Stimulated activated CD4-positive, alpha-beta T cell treated with anti-CD3 and anti-CD28 coated beads, Interleukin-15, amount 100 ng/mL, for 24 hours (primary cell): Measurements from ENCODE around the gene NEDD8.

Experiments
- DNase-seq: peaks from one replicate; pipeline ENCODE4 v3.0.0-alpha.2; 2020

NEDD8 gene

DNA sequence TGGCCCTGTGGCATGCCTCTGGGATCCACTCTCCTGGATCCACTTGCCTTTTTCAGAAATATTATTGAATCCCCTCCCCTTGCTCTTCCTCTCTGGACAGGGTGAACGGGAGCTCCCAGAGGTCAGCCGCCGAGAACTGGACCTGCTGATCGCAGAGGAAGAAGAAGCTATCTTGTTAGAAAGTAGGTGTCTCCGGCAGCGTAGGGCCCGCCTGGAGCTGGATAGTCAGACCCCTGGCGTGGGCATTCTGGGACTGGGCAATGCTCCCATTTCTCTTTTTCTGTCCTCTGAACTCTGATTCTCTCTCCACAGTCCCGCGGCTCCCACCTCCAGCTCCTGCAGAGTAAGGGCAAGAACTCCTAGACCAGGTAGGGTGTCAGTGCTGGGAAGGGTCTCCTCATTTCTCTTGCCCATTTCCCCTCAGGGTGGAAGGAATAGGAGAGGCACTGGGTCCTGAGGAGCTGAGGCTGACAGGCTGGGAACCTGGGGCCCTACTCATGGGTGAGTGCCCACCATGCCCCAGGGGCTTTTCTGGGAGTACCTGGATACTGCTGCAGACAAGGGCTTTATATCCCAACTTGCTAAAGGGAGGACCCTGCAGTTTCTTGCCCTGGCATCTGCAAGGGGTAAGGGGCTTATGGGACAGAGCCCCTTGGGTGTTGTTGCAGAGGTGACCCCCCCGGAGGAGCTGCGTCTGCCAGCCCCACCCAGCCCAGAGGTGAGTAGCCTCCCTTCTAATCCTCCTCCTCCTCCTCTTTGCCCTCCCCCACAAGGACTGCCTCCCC is 54.9 kb downstream of the NEDD8 start:
- no peak for DNase-seq

GRCh38 chr14:24176599-24176998 is 55.6 kb downstream of the NEDD8 start:
- DNase-seq, result no peak

DNA sequence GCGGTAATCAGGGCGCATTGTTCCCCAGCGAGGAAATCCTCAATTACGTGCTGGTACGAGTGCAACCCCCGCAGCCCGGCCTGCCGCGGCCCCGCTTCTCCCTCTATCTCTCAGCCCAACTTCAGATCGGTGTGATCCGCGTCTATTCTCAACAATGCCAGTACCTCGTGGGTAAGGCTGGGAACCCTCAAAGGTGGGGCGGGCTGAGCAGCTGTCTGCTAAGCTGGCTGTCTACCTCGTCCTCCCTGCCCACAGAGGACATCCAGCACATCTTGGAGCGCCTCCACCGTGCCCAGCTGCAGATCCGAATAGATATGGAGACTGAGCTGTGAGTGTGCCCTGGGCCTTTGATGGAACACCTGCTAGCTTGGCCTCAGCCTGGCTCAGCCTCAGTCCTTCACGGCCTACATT is 59.3 kb downstream of the NEDD8 start:
- no peak for DNase-seq

DNA sequence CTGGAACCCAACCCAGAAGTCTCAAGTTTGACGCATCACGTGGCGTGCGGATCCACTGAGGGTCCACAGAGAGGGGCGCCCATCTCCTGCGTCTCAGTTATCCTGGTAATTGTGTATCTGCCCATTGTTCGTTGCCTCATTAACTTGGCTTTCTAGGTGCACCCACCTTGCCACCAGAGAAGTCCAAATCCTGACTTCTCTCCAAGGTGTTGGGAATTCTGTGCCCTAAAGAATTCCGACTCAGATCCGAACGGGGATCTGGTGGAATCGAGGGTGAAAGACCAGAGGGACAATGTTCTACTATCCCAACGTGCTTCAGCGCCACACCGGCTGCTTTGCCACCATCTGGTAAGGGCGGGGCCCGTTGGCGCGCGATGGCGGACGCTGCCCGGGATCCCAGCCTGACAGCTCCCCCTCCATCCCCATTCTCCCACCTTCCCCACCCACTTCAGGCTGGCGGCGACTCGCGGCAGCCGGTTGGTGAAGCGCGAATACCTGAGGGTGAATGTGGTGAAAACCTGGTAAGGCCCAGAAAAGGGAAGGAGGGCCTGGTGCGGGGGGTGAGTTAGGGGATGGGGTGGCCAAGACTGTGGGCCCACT is 59.8 kb downstream of the NEDD8 start:
- DNase-seq, result no peak

- peak; percentile 79 for DNase-seq
Measured at GRCh38 chr14:24171422-24172260, 60.5 kb downstream of the NEDD8 start, which contains the start of gene REC8. Gene REC8 (plus strand): TSS chr14:24172080. CDS start chr14:24172553, 473 bp downstream.

- DNase-seq, result no peak
Measured at GRCh38 chr14:24167469-24168114, 64.6 kb downstream of the NEDD8 start.
